Measurements from ENCODE around the gene NPAS1. TPM values are rescaled to one million over a fixed set of nuclear protein-coding genes. Genes with fewer than 3 reads are reported as not detected.

The NPAS1 gene
- total RNA-seq, 1 experiment from 2014 or later: 2.8 TPM

DNA sequence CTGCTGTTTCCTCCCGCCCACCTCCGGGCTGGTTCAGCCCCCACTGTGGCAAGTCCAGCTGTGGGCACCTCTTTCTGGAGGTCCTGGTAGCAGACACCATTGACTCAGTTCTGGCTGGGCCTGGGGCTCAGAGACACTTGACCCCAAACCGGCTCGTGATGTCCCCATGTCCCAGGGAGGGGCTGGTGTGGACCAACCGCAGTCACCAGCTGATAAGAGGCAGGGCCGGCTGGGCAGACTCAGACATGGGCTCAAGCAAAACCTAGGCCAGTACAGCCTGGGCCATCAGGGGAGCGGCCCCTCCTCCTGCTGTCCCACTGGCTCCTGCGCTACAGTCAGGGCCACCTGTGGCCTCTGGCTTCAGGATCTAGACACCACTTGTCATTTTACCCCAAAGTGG, 48.6 kb downstream of the NPAS1 start:
- intact Hi-C loops (cut with micrococcal nuclease; ENCODE audit: unreplicated experiment): no loop called here
- no peaks in the 10 kb centered on the region for H3K27me3 ChIP-seq (replicated peaks; ENCODE audit: control insufficient read depth, insufficient read depth, low read length)
- DNase-seq: no peak
- TF ChIP-seq, protein P1, sequence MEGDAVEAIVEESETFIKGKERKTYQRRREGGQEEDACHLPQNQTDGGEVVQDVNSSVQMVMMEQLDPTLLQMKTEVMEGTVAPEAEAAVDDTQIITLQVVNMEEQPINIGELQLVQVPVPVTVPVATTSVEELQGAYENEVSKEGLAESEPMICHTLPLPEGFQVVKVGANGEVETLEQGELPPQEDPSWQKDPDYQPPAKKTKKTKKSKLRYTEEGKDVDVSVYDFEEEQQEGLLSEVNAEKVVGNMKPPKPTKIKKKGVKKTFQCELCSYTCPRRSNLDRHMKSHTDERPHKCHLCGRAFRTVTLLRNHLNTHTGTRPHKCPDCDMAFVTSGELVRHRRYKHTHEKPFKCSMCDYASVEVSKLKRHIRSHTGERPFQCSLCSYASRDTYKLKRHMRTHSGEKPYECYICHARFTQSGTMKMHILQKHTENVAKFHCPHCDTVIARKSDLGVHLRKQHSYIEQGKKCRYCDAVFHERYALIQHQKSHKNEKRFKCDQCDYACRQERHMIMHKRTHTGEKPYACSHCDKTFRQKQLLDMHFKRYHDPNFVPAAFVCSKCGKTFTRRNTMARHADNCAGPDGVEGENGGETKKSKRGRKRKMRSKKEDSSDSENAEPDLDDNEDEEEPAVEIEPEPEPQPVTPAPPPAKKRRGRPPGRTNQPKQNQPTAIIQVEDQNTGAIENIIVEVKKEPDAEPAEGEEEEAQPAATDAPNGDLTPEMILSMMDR (IDR thresholded peaks at IDR 0.05; ENCODE audit: insufficient read depth in 1 of 2, low read depth in 1 of 2, low read length in 1 of 2, severe bottlenecking in 1 of 2, unreplicated experiment in 1 of 2): no peak
- H3K9me3 ChIP-seq: no peaks in the 10 kb centered on the region
- peaks cover 98% of the 10 kb centered on the region for H3K36me3 Mint-ChIP-seq (ENCODE audit: insufficient read depth, unreplicated experiment)
- POLR2A ChIA-PET: interaction anchor here (0.5 kb wide), 1 partner anchor 661 kb away, joined by 3 read pairs; no protein-coding TSS in a partner anchor
- no TSS peak for BruUV-seq (replicated peaks)
- H3K4me3 Mint-ChIP-seq (ENCODE audit: unreplicated experiment): no peak overlapping the region
- no peak overlapping the region for H3K4me3 ChIP-seq (ENCODE audit: low read depth, low read length)
- H3K4me1 Mint-ChIP-seq (ENCODE audit: low read depth, unreplicated experiment): peaks cover 6% of the 10 kb centered on the region
- no peaks in the 10 kb centered on the region for H3K9me3 Mint-ChIP-seq (ENCODE audit: unreplicated experiment)
- no peaks in the 10 kb centered on the region for H3K27me3 Mint-ChIP-seq (ENCODE audit: insufficient read depth, unreplicated experiment)
- H3K27ac Mint-ChIP-seq (ENCODE audit: unreplicated experiment): no peak overlapping the region
- CTCF ChIA-PET: no interaction called here
- 0 out of 2 replicates have a peak, but pooled peaks cover 4% of the 10 kb centered on the region for H3K4me1 ChIP-seq
- peaks cover 6% of the 10 kb centered on the region for H3K36me3 ChIP-seq (ENCODE audit: control insufficient read depth, insufficient read depth, low read length)

DNA sequence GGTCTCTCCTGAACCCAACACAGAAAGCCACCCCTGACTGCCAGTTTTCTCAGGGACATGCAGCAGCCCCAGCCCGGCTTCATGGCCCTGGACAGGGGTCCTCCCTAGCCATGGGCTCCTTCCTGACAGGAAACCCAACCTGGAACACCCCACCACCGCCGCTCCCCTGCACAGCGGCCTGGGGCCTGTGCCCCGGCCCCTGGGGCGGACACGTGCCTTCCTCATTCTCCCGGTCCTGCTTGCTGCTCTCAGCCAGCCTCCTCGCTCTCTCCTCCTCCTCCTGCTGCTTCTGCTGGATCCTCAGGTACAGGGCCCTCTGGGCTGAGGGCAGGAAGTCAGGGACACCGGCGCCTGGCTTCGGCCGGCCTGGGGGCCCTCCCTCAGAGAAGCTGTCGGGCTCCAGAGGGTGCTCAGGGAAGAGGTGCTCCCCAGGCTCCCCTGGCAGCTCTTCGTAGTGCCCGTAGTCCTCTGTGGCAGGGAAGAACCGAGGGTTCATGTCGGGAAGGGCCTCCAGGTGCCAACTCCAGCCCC, 49.3 kb downstream of the NPAS1 start:
- no peaks in the 10 kb centered on the region for H3K27me3 Mint-ChIP-seq (ENCODE audit: insufficient read depth, unreplicated experiment)
- no peaks in the 10 kb centered on the region for H3K4me1 Mint-ChIP-seq (ENCODE audit: low read depth, unreplicated experiment)
- H3K9me3 Mint-ChIP-seq (ENCODE audit: unreplicated experiment): no peaks in the 10 kb centered on the region
- Histone ChIP-seq H3K36me3 (ENCODE audit: control insufficient read depth, insufficient read depth, low read length) (peaks cover 6% of the 10 kb centered on the region), H3K4me1 (no peaks in the 10 kb centered on the region), H3K27me3 (replicated peaks; ENCODE audit: control insufficient read depth, insufficient read depth, low read length) (no peaks in the 10 kb centered on the region), H3K9me3 (no peaks in the 10 kb centered on the region), H3K4me3 (ENCODE audit: low read depth, low read length) (no peak overlapping the region)
- CTCF ChIA-PET: no interaction called here
- DNase-seq: no peak
- TF ChIP-seq, protein P1 (IDR thresholded peaks at IDR 0.05; ENCODE audit: insufficient read depth in 1 of 2, low read depth in 1 of 2, low read length in 1 of 2, severe bottlenecking in 1 of 2, unreplicated experiment in 1 of 2): no peak
- POLR2A ChIA-PET: no interaction called here
- peak overlapping the region; percentile 27 for H3K27ac Mint-ChIP-seq (ENCODE audit: unreplicated experiment)
- no TSS peak for BruUV-seq (replicated peaks)
- peaks cover 98% of the 10 kb centered on the region for H3K36me3 Mint-ChIP-seq (ENCODE audit: insufficient read depth, unreplicated experiment)
- intact Hi-C loops (cut with micrococcal nuclease; ENCODE audit: unreplicated experiment): no loop called here
- H3K4me3 Mint-ChIP-seq (ENCODE audit: unreplicated experiment): no peak overlapping the region

DNA sequence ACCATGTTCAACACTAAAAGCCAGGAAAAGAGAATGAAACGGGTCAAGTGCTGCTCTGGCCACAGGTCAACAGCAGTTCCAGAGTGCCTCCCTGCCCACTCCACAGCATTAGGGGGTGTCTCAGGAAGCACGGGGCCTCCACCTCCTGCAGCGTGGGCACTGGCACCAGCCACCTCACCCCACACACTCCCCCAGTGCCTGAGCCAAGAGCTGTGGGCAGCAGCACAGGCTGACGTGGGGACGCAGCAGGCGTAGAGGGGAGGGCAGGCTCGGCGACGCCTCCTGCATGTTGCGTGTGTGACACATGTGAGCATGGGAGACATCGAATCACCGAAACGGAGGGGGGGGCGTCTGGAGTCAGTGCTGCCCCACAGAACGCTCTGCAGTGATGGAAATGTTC, 50.2 kb downstream of the NPAS1 start:
- TF ChIP-seq, protein P1 (IDR thresholded peaks at IDR 0.05; ENCODE audit: insufficient read depth in 1 of 2, low read depth in 1 of 2, low read length in 1 of 2, severe bottlenecking in 1 of 2, unreplicated experiment in 1 of 2): no peak
- POLR2A ChIA-PET: no interaction called here

More for the DNA sequence above, 50.2 kb downstream of the NPAS1 start:
- Histone ChIP-seq H3K36me3 (ENCODE audit: control insufficient read depth, insufficient read depth, low read length) (peaks cover 6% of the 10 kb centered on the region), H3K9me3 (no peaks in the 10 kb centered on the region), H3K4me1 (no peaks in the 10 kb centered on the region), H3K4me3 (ENCODE audit: low read depth, low read length) (no peak overlapping the region), H3K27me3 (replicated peaks; ENCODE audit: control insufficient read depth, insufficient read depth, low read length) (no peaks in the 10 kb centered on the region)
- CTCF ChIA-PET: no interaction called here
- peaks cover 96% of the 10 kb centered on the region for H3K36me3 Mint-ChIP-seq (ENCODE audit: insufficient read depth, unreplicated experiment)
- BruUV-seq (replicated peaks): no TSS peak
- no peak overlapping the region for H3K4me3 Mint-ChIP-seq (ENCODE audit: unreplicated experiment)
- H3K9me3 Mint-ChIP-seq (ENCODE audit: unreplicated experiment): no peaks in the 10 kb centered on the region
- H3K27me3 Mint-ChIP-seq (ENCODE audit: insufficient read depth, unreplicated experiment): no peaks in the 10 kb centered on the region
- intact Hi-C loops (cut with micrococcal nuclease; ENCODE audit: unreplicated experiment): no loop called here
- no peak overlapping the region for H3K27ac Mint-ChIP-seq (ENCODE audit: unreplicated experiment)
- no peak for DNase-seq
- no peaks in the 10 kb centered on the region for H3K4me1 Mint-ChIP-seq (ENCODE audit: low read depth, unreplicated experiment)
